Astrocyte (in vitro differentiated cells and primary cell): ENCODE measurements around the gene USP20. TPM values are rescaled to one million over a fixed set of nuclear protein-coding genes. Genes with fewer than 3 reads are reported as not detected.
"Not testable (repeated sequence)": the region's sequence is repeated elsewhere in the genome, so short reads cannot be mapped to it uniquely, and the experiment has no call there.

ENCODE experiments used
- DNase-seq: peaks from one replicate; pipeline ENCODE4 v3.0.0-alpha.2; 2010; ENCODE audit warnings: low read depth
- FAIRE-seq: peaks from 2 replicates; lab custom pipeline; 2011; peaks lifted over from hg19 to GRCh38; lab: Jason Lieb, UNC
- H2AFZ ChIP-seq: 2 replicates; pipeline ENCODE4 v1.6.0; 2012; ENCODE audit warnings: low read depth, low read length, inconsistent platforms
- H3K27ac ChIP-seq: 2 replicates; pipeline ENCODE4 v1.5.1; 2011; ENCODE audit warnings: low read depth, low read length, inconsistent platforms
- H3K27me3 ChIP-seq: 2 replicates; pipeline ENCODE4 v1.6.0; 2011; ENCODE audit warnings: low read length, inconsistent platforms; ENCODE audit not compliant: insufficient read depth
- H3K36me3 ChIP-seq: 2 replicates; pipeline ENCODE4 v1.5.1; 2011; ENCODE audit warnings: low read length, inconsistent platforms; ENCODE audit not compliant: insufficient read depth
- H3K4me1 ChIP-seq: 2 replicates; pipeline ENCODE4 v1.5.1; 2011; ENCODE audit warnings: low read length, inconsistent platforms; ENCODE audit not compliant: insufficient read depth
- H3K4me2 ChIP-seq: 2 replicates; pipeline ENCODE4 v1.6.0; 2012; ENCODE audit warnings: low read length, inconsistent platforms
- H3K4me3 ChIP-seq: 2 replicates; pipeline ENCODE4 v1.5.1; 2011; ENCODE audit warnings: low read depth, mild to moderate bottlenecking, low read length, inconsistent platforms; ENCODE audit not compliant: insufficient read depth
- H3K79me2 ChIP-seq: 2 replicates; pipeline ENCODE4 v1.6.0; 2012; ENCODE audit warnings: mild to moderate bottlenecking, low read length, inconsistent platforms; ENCODE audit not compliant: insufficient read depth
- H3K9ac ChIP-seq: 2 replicates; pipeline ENCODE4 v1.6.0; 2012; ENCODE audit warnings: mild to moderate bottlenecking, low read length, inconsistent platforms
- H3K9me3 ChIP-seq: 2 replicates; pipeline ENCODE4 v1.5.1; 2012; ENCODE audit warnings: low read depth, mild to moderate bottlenecking, low read length, inconsistent platforms; ENCODE audit not compliant: insufficient read depth
- H4K20me1 ChIP-seq: 2 replicates; pipeline ENCODE4 v1.6.0; 2012; ENCODE audit warnings: low read length, inconsistent platforms; ENCODE audit not compliant: insufficient read depth
- H3K27ac Mint-ChIP-seq: one replicate; pipeline ENCODE4 v1.8.0; 2021; ENCODE audit warnings: mild to moderate bottlenecking, mixed read lengths; ENCODE audit not compliant: unreplicated experiment
- H3K27me3 Mint-ChIP-seq: one replicate; pipeline ENCODE4 v1.8.0; 2021; ENCODE audit warnings: low read depth, mixed read lengths; ENCODE audit not compliant: unreplicated experiment
- H3K36me3 Mint-ChIP-seq: one replicate; pipeline ENCODE4 v1.8.0; 2021; ENCODE audit warnings: low read depth, mixed read lengths; ENCODE audit not compliant: unreplicated experiment
- H3K4me1 Mint-ChIP-seq: one replicate; pipeline ENCODE4 v1.8.0; 2021; ENCODE audit warnings: low read depth, mixed read lengths; ENCODE audit not compliant: unreplicated experiment
- H3K4me3 Mint-ChIP-seq: one replicate; pipeline ENCODE4 v1.8.0; 2021; ENCODE audit warnings: mild to moderate bottlenecking, moderate library complexity, mixed read lengths; ENCODE audit not compliant: unreplicated experiment
- H3K9me3 Mint-ChIP-seq: one replicate; pipeline ENCODE4 v1.8.0; 2021; ENCODE audit warnings: mild to moderate bottlenecking, mixed read lengths; ENCODE audit not compliant: unreplicated experiment
- CTCF ChIP-seq: IDR thresholded peaks from 2 replicates; pipeline ENCODE4 v1.5.1; 2011; ENCODE audit warnings: low read depth, mild to moderate bottlenecking, inconsistent platforms, low read length, moderate library complexity; ENCODE audit not compliant: insufficient read depth
- EZH2 ChIP-seq: IDR thresholded peaks from 2 replicates; pipeline ENCODE4 v1.6.1; 2012; ENCODE audit warnings: mild to moderate bottlenecking, low read length, inconsistent platforms; ENCODE audit not compliant: insufficient read depth
- total RNA-seq: library from RNA; stranded (reverse); gene quantifications from 2 replicates; pipeline ENCODE4 v1.2.1, GENCODE V29; 2021

USP20 gene
- total RNA-seq, 1 donor from 2014 or later: 24.1 TPM

DNA sequence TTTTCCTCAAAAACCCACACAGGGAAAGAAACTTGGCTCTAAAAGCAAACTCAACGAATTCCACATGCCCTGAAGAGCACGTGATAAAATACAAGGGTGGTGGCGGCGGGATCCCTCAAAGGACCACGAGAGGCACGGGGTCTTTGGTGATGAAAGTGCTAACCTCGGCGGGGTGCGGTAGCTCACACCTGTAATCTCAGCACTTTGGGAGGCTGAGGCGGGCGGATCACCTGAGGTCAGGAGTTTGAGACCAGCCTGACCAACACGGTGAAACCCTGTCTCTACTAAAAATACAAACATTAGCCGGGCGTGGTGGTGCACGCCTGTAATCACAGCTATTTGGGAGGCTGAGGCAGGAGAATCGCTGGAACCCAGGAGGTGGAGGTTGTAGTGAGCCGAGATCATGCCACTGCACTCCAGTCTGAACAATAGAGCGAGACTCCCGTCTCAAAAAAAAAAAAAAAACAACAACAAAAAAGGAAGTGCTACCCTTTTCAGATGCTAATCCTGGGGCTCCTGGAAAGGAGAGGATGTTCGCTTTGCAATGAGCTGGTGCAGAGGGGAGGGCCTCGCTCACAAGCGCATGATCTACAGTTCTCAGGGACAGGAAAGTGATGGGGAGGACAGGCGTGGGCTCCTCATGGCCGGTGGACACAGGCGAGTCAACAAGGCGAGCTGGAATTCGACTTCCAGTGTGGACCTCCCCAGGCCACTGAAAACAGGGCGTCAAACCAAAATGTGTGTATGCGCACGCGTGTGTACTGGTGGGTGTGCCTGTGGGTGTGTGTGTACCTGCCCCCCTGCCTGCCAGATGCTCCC is 54.1 kb downstream of the USP20 start:
- FAIRE-seq (no peak), DNase-seq (no peak)
- Histone ChIP-seq H3K36me3 (no peaks in the 10 kb centered on the region), H3K4me3 (no peak overlapping the region), H4K20me1 (no peaks in the 10 kb centered on the region), H3K27me3 (no peaks in the 10 kb centered on the region), H3K9ac (no peak overlapping the region), H2AFZ (no peak overlapping the region), H3K9me3 (no peaks in the 10 kb centered on the region), H3K4me1 (peaks cover 38% of the 10 kb centered on the region), H3K4me2 (no peak overlapping the region), H3K27ac (no peak overlapping the region), H3K79me2 (no peaks in the 10 kb centered on the region)
- Mint-ChIP-seq H3K4me1 (peaks cover 38% of the 10 kb centered on the region), H3K9me3 (no peaks in the 10 kb centered on the region), H3K36me3 (peaks cover 12% of the 10 kb centered on the region), H3K27ac (peak overlapping the region; percentile 73), H3K4me3 (no peak overlapping the region), H3K27me3 (no peaks in the 10 kb centered on the region)
- TF ChIP-seq CTCF (no peak), EZH2 (no peak)

- Histone ChIP-seq H3K36me3 (no peaks in the 10 kb centered on the region), H3K4me2 (no peak overlapping the region), H3K27me3 (no peaks in the 10 kb centered on the region), H3K27ac (no peak overlapping the region), H4K20me1 (no peaks in the 10 kb centered on the region), H2AFZ (no peak overlapping the region), H3K79me2 (no peaks in the 10 kb centered on the region), H3K4me1 (peaks cover 31% of the 10 kb centered on the region), H3K9me3 (no peaks in the 10 kb centered on the region), H3K9ac (no peak overlapping the region), H3K4me3 (no peak overlapping the region)
- peaks cover 14% of the 10 kb centered on the region for H3K36me3 Mint-ChIP-seq
- H3K4me1 Mint-ChIP-seq: peaks cover 33% of the 10 kb centered on the region
- peak overlapping the region; percentile 73 for H3K27ac Mint-ChIP-seq
- no peak overlapping the region for H3K4me3 Mint-ChIP-seq
- no peak for TF ChIP-seq CTCF
- no peak for TF ChIP-seq EZH2
- H3K27me3 Mint-ChIP-seq: no peaks in the 10 kb centered on the region
- no peak for FAIRE-seq
- no peaks in the 10 kb centered on the region for H3K9me3 Mint-ChIP-seq
- DNase-seq: no peak
Observed at GRCh38 chr9:129889941-129890717, 54.9 kb downstream of the USP20 start.

- not testable (repeated sequence) for DNase-seq, H3K27ac ChIP-seq, H3K4me3 Mint-ChIP-seq, H3K9ac ChIP-seq, FAIRE-seq, H4K20me1 ChIP-seq, H3K4me3 ChIP-seq, H3K36me3 ChIP-seq, H3K9me3 ChIP-seq, H3K79me2 ChIP-seq, H3K27me3 ChIP-seq, H3K27me3 Mint-ChIP-seq, H3K4me2 ChIP-seq, H3K27ac Mint-ChIP-seq, H2AFZ ChIP-seq, H3K9me3 Mint-ChIP-seq
- peaks cover 24% of the 10 kb centered on the region for H3K4me1 ChIP-seq
- H3K36me3 Mint-ChIP-seq: peaks cover 16% of the 10 kb centered on the region
- peaks cover 29% of the 10 kb centered on the region for H3K4me1 Mint-ChIP-seq
Observed at GRCh38 chr9:129890718-129891299, 55.6 kb downstream of the USP20 start.
